ENCODE data around the gene PAPOLG. TPM values are rescaled to one million over a fixed set of nuclear protein-coding genes. Genes with fewer than 3 reads are reported as not detected.
"Not testable (repeated sequence)": the region's sequence is repeated elsewhere in the genome, so short reads cannot be mapped to it uniquely, and the experiment has no call there.

Gene PAPOLG
- total RNA-seq, 1 donor from 2014 or later = 18.4 TPM

DNA sequence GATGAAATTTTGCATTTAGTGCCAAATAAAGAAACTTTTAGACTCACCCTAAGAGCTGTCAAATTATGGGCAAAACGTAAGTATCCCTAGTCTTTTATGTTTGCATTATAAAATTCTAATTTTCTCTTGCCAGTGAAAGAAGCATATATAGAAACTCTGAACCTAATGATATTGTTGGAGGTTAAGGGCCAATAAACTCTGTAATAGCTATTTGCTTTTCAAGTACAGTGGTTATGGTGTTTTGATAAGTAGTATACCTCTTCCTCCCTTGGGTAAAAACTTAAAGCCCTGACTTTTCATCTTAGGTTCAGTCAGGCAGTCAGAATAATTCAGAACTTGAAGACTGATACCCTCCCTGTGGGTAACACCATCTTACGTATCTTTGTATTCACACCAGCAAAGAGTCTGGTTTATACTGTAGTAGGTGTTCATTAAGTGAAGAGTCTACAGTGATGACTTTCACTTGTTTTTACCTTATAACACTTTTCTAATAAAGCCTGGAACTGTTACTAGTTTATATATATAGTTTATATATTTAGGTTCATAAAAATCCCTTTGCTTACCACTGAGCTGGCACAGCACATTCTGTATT, 19.1 kb downstream of the PAPOLG start:
- DNase-seq (ENCODE audit: low spot score) = no peak

GRCh38 chr2:60778352-60778751, 22.3 kb downstream of the PAPOLG start:
- no peak for DNase-seq (ENCODE audit: low spot score)

GRCh38 chr2:60779426-60779825, 23.4 kb downstream of the PAPOLG start:
- no peak for DNase-seq (ENCODE audit: low spot score)

GRCh38 chr2:60780721-60781120, 24.7 kb downstream of the PAPOLG start:
- DNase-seq (ENCODE audit: low spot score) = no peak

GRCh38 chr2:60793169-60793568, 37.1 kb downstream of the PAPOLG start:
- DNase-seq (ENCODE audit: low spot score) = no peak

GRCh38 chr2:60794271-60794863, 38.3 kb downstream of the PAPOLG start:
- no peak for DNase-seq (ENCODE audit: low spot score)

DNA sequence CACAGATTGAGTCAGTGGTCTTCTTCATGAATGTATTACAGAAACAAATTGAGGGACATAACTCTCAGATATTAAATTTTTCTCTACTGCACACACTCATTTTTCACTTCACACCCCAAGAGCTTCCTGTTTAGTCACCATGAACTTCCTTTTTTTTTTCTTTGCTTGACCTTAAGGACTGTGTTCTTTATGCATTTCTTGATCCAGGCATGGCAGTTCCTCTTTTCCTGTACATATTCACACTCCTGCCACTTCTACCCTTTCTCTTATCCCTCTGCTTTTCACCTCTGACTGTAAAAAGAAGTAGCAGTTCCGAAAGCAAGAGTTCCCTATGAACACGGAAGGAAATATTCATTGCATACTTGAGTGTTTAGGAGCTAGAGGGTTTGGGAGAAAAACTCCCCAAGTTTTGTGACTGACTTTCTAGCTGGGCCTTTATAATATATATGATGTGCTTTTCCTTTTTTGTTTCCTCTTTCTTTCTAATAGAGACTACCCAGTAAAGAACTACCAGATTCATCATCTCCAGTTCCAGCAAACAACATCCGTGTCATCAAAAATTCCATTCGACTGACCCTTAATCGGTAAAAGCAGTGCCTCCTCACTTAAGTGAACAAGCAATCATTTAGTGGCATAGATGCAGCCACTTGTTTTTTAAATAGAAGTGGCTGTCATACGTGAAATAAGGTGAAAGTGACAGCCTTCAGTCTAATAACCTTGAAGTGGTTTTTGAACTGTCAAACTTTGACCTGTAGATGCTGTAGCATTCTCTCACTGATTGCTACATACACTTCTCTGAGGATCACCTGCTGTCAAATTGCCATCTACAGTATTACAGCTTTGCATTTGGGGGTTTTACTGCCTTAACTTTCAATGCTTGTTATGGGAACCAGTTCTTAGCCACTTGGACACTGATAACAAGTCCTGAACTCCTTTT, 40.8 kb downstream of the PAPOLG start:
- DNase-seq (ENCODE audit: low spot score) = no peak

- DNase-seq (ENCODE audit: low spot score) = no peak
Measured at GRCh38 chr2:60804473-60804872, 48.4 kb downstream of the PAPOLG start.

- DNase-seq (ENCODE audit: low spot score) = no peak
Measured at GRCh38 chr2:60806595-60806987, 50.5 kb downstream of the PAPOLG start.

DNA sequence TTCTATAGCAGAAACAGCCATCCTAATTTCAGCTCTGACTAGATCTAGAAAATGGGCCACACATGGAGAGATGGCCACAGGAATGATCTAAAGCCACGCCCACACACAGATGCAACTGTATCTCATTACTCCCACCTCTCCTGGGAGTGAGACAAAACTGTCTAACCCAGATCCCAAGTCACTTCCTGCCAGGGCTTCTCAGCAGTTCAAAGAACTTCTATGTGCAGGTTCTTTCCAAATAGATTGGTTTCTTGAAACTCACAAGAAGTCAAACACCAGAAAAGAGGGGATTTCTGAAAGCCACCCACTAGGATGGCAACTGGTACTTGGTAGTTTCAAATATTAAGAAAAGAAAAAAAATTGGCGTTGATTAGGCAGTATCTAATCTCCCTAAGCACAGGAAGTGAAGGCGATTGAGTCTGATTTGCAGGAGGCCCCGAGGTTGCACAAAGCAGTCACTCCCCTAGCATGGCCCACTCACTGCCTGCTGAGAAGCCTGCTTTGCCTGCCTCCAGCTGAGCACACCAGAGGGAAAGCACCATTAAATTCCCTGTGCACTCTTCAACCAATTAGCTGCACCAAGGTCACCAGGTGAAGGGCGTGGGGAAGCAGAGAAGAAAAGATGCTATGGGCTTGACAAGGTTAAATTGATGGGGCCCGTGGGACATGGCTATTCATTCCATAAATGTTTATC, 51.1 kb downstream of the PAPOLG start:
- DNase-seq (ENCODE audit: low spot score) = no peak

GRCh38 chr2:60808330-60808801, 52.3 kb downstream of the PAPOLG start:
- DNase-seq (ENCODE audit: low spot score) = no peak

- DNase-seq (ENCODE audit: low spot score) = no peak
Measured at GRCh38 chr2:60811491-60812375, 55.7 kb downstream of the PAPOLG start.

- DNase-seq (ENCODE audit: low spot score) = not testable (repeated sequence)
Measured at GRCh38 chr2:60817191-60817590, 61.1 kb downstream of the PAPOLG start.

GRCh38 chr2:60818272-60818671, 62.2 kb downstream of the PAPOLG start:
- DNase-seq (ENCODE audit: low spot score) = no peak

DNA sequence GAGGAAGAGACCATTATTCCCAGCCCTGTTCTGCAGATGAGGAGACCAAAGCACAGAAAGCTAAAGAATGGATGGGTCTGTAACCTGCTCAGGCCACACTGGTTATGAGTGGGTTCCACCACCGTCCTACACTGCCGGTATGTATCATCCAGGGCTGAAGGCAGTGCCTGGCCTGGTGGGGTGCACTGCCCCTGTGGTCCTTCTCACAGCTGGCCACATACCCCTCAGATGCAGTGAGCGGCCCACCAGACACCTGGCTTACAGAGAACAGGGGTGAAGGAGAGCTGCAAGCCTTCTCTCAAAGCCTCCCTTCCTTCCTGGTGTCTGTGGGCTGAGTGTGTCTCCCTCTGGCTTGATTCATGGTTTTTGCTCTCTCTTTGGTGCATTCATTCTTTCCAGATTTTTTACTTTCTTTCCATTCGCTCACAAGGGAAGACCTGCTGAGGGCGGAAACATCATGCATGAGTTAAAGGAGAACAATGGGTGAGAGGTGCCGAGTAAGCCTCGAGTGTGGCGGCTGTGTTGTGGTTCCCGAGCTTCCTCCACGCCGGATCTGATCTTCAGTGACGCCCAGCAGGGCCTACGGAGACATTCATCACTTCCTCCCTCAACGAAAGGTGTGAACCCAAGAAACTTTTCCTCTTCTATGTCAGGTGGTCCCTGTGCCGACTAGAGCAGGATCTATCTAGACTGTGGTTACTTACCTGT, 63.2 kb downstream of the PAPOLG start:
- no peak for DNase-seq (ENCODE audit: low spot score)

DNA sequence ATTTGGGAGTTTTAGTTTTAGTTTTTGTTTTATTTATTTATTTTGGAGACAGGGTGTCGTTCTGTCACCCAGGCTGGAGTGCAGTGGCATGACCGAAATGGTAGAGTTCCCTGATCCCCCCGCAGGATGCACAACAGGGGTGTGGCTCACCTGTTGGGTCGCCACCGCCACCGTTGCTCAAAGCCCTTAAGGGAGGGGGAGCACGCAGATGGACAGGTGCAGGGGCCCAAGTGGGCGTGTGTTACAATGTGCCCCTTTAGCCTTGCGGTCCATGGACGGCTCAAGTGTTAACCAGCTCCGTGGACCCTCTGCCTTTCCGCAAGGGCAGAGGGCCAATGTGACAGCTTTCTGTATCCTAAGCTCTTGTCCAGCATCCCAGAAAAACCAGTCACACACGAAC, 63.9 kb downstream of the PAPOLG start:
- no peak for DNase-seq (ENCODE audit: low spot score)

GRCh38 chr2:60820416-60821132, 64.5 kb downstream of the PAPOLG start:
- DNase-seq (ENCODE audit: low spot score) = no peak

GRCh38 chr2:60821133-60821469, 65.0 kb downstream of the PAPOLG start:
- DNase-seq (ENCODE audit: low spot score) = no peak

- no peak for DNase-seq (ENCODE audit: low spot score)
Measured at GRCh38 chr2:60821587-60822302, 65.7 kb downstream of the PAPOLG start.

All from ureter (tissue), 1 donor.